Keratinocyte (primary cell): ENCODE data around the gene NPRL2. TPM values are rescaled to one million over a fixed set of nuclear protein-coding genes. Genes with fewer than 3 reads are reported as not detected.

Source experiments
- DNase-seq: peaks from one replicate; pipeline ENCODE4 v3.0.0-alpha.2; 2011; ENCODE audit warnings: low read depth, missing footprints, low spot score
- FAIRE-seq: peaks from 2 replicates; lab custom pipeline; 2011; peaks lifted over from hg19 to GRCh38; lab: Jason Lieb, UNC
- H2AFZ ChIP-seq: 2 replicates; pipeline ENCODE4 v1.6.0; 2012; ENCODE audit warnings: low read length, control low read depth, inconsistent platforms; ENCODE audit not compliant: control insufficient read depth
- H3K27ac ChIP-seq: 2 replicates; pipeline ENCODE4 v1.5.1; 2011; ENCODE audit warnings: low read length; ENCODE audit not compliant: control insufficient read depth, insufficient read depth
- H3K27me3 ChIP-seq: 3 replicates; pipeline ENCODE4 v1.6.0; 2011; ENCODE audit warnings: low read length; ENCODE audit not compliant: control insufficient read depth, insufficient read depth; ENCODE audit errors: extremely low read depth
- H3K36me3 ChIP-seq, 2 experiments: 2 replicates in 1 of 2; 3 replicates in 1 of 2; pipeline ENCODE4 v1.5.1; 2011; ENCODE audit warnings: low read length in 2 of 2, mild to moderate bottlenecking in 1 of 2; ENCODE audit not compliant: control insufficient read depth in 2 of 2, insufficient read depth in 2 of 2; ENCODE audit errors: extremely low read depth in 1 of 2
- H3K4me1 ChIP-seq: 3 replicates; pipeline ENCODE4 v1.5.1; 2011; ENCODE audit warnings: low read length; ENCODE audit not compliant: control insufficient read depth, insufficient read depth; ENCODE audit errors: extremely low read depth
- H3K4me2 ChIP-seq: 3 replicates; pipeline ENCODE4 v1.6.0; 2011; ENCODE audit warnings: low read depth, low read length; ENCODE audit not compliant: control insufficient read depth, insufficient read depth; ENCODE audit errors: extremely low read depth
- H3K4me3 ChIP-seq, 3 experiments: fragments of 200-600 bp in 1 of 3; sonication (generic) in 1 of 3; 2 replicates in 2 of 3; 3 replicates in 1 of 3; pipeline ENCODE4 v1.5.1; 2011 to 2016; ENCODE audit warnings: low read length in 3 of 3, mild to moderate bottlenecking in 3 of 3, control low read depth in 2 of 3, inconsistent platforms in 1 of 3, low read depth in 1 of 3, mixed read lengths in 1 of 3, mixed run types in 1 of 3, moderate library complexity in 1 of 3; ENCODE audit not compliant: control insufficient read depth in 2 of 3, insufficient read depth in 2 of 3; ENCODE audit errors: extremely low read depth in 1 of 3
- H3K79me2 ChIP-seq: 2 replicates; pipeline ENCODE4 v1.6.0; 2012; ENCODE audit warnings: low read length; ENCODE audit not compliant: control insufficient read depth, insufficient read depth
- H3K9ac ChIP-seq: 3 replicates; pipeline ENCODE4 v1.6.0; 2011; ENCODE audit warnings: low read length; ENCODE audit not compliant: control insufficient read depth, insufficient read depth; ENCODE audit errors: extremely low read depth
- H3K9me1 ChIP-seq: 3 replicates; pipeline ENCODE4 v1.6.0; 2011; ENCODE audit warnings: low read length; ENCODE audit not compliant: control insufficient read depth, insufficient read depth; ENCODE audit errors: extremely low read depth
- H3K9me3 ChIP-seq: 2 replicates; pipeline ENCODE4 v1.5.1; 2012; ENCODE audit warnings: low read depth, low read length; ENCODE audit not compliant: control insufficient read depth
- H4K20me1 ChIP-seq: 3 replicates; pipeline ENCODE4 v1.6.0; 2011; ENCODE audit warnings: low read length; ENCODE audit not compliant: control insufficient read depth, insufficient read depth; ENCODE audit errors: extremely low read depth
- EZH2 ChIP-seq: IDR thresholded peaks from one replicate; pipeline ENCODE4 v1.6.1; 2012; ENCODE audit warnings: inconsistent platforms, mild to moderate bottlenecking, low read length, moderate library complexity
- dilution Hi-C: fragments of 300-500 bp; cut with MboI; formaldehyde crosslinking; loops from one replicate; pipeline ENCODE4 v1.7.0; 2020; ENCODE audit warnings: low sequenced_read_pairs; ENCODE audit not compliant: extremely low pct_ligation_motif_present
- polyA plus RNA-seq, 5 experiments: library from polyadenylated mRNA; depleted of rRNA in 3 of 5; stranded (reverse) in 3 of 5; stranded (forward) in 1 of 5; unstranded in 1 of 5; fragments of >200 nt; gene quantifications; 1 replicate in 1 of 5; 2 replicates in 3 of 5; 3 replicates in 1 of 5; pipeline versions ENCODE4 v1.2.1 to v1.2.3, GENCODE V29; 2011 to 2012; ENCODE audit warnings: missing spikeins in 2 of 5, low read depth in 1 of 5, low replicate concordance in 1 of 5
- TF ChIP-seq, protein P1 (sequence below), 3 experiments: IDR thresholded peaks in 1 of 3; conservative IDR thresholded peaks in 1 of 3; optimal IDR thresholded peaks in 1 of 3; 2 replicates in 2 of 3; 3 replicates in 1 of 3; pipeline versions ENCODE3 to v1.5.1; 2011; ENCODE audit warnings: low read length in 3 of 3, mild to moderate bottlenecking in 3 of 3, moderate library complexity in 2 of 3, control low read depth in 1 of 3, inconsistent platforms in 1 of 3; ENCODE audit not compliant: insufficient read depth in 2 of 3; ENCODE audit errors: extremely low read depth in 1 of 3

Gene NPRL2
- polyA plus RNA-seq, 1 donor (not counting 4 experiments of a cell fraction or from before 2014, with no cell fraction given), result 20.6 TPM

DNA sequence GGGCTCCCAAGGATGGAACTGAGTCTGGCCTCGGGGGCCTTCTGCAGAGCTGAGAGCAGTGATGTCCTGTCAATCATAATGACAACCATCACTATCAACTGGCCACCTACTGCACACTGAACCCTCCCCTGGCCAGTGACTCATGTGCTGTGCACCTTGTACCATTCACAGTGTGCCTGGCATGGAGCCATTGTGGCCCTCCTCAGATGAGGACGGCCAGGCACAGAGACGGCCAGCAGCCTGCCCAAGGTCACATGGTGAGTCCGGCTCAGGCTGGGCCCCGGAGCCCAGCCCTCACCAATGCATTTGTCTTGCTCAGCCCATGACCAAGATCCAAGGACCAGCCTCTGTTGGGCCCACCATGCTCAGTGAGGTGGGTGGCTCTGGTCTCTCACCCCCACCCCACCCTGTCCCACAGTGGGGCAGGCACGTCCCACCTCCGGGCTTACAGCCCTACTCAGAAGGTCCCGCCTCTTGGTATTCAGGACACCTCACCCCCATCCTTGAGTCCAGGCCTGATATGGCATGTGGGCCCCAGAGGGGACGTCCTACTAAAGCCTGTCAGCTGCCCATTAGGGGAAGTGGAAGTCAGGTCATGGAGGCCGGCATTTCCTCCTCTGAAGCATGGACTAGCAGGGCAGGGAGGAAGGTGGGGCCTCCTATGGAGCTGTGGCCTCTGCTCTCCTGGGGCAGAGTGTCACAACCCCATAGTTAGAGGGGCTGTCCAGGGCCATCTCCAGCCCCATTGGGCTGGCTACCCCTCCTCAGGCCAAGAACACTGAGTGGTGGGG, 44.7 kb upstream of the NPRL2 start:
- H3K4me2 ChIP-seq, result no peak overlapping the region
- H4K20me1 ChIP-seq, result peaks cover 19% of the 10 kb centered on the region
- no peak overlapping the region for H3K9ac ChIP-seq
- peaks cover 69% of the 10 kb centered on the region for H3K27me3 ChIP-seq
- H3K79me2 ChIP-seq, result no peaks in the 10 kb centered on the region
- dilution Hi-C loops, result no loop called here
- H3K9me1 ChIP-seq, result no peaks in the 10 kb centered on the region
- no peak for DNase-seq
- no peak for FAIRE-seq
- peaks cover 11% of the 10 kb centered on the region for H3K4me1 ChIP-seq
- H3K36me3 ChIP-seq, result no peaks in the 10 kb centered on the region
- no peaks in the 10 kb centered on the region for H3K9me3 ChIP-seq
- TF ChIP-seq EZH2, result no peak
- TF ChIP-seq, protein P1, sequence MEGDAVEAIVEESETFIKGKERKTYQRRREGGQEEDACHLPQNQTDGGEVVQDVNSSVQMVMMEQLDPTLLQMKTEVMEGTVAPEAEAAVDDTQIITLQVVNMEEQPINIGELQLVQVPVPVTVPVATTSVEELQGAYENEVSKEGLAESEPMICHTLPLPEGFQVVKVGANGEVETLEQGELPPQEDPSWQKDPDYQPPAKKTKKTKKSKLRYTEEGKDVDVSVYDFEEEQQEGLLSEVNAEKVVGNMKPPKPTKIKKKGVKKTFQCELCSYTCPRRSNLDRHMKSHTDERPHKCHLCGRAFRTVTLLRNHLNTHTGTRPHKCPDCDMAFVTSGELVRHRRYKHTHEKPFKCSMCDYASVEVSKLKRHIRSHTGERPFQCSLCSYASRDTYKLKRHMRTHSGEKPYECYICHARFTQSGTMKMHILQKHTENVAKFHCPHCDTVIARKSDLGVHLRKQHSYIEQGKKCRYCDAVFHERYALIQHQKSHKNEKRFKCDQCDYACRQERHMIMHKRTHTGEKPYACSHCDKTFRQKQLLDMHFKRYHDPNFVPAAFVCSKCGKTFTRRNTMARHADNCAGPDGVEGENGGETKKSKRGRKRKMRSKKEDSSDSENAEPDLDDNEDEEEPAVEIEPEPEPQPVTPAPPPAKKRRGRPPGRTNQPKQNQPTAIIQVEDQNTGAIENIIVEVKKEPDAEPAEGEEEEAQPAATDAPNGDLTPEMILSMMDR (optimal IDR thresholded peaks at IDR 0.05 in 1 of 3, IDR thresholded peaks at IDR 0.05 in 1 of 3, conservative IDR thresholded peaks at IDR 0.05 in 1 of 3; ENCODE audit: extremely low read depth in 1 of 3, insufficient read depth in 2 of 3, low read length in 3 of 3), result no peak
- H2AFZ ChIP-seq, result no peak overlapping the region
- no peak overlapping the region for H3K4me3 ChIP-seq
- no peak overlapping the region for H3K27ac ChIP-seq

DNA sequence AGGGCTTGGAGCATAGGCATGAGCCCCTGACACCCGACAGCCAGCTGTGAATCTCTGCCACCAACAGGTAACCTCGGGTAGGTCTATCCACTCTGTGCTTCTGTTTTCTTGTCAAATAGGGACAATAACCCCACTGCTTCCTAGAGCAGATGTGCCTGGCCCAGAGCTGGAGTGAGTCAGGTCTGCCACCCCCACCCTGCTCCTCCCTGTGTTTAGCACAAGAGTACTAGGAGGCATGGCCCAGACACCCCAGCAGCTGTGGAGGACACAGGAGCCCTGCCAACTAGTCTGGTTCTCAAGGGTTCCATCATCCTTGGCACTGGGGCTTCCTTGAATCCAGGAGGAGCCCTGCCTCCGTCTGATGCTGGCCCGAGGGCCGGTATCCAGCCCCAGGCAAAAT, 42.5 kb upstream of the NPRL2 start:
- Histone ChIP-seq H3K9me1 (no peaks in the 10 kb centered on the region), H3K9ac (no peak overlapping the region), H3K9me3 (no peaks in the 10 kb centered on the region), H3K27ac (no peak overlapping the region), H2AFZ (no peak overlapping the region), H3K4me3 (no peak overlapping the region), H3K27me3 (peaks cover 58% of the 10 kb centered on the region), H3K79me2 (no peaks in the 10 kb centered on the region), H3K36me3 (no peaks in the 10 kb centered on the region), H3K4me2 (no peak overlapping the region), H3K4me1 (peaks cover 11% of the 10 kb centered on the region), H4K20me1 (peaks cover 21% of the 10 kb centered on the region)
- DNase-seq (no peak), FAIRE-seq (no peak)
- TF ChIP-seq, protein P1 (optimal IDR thresholded peaks at IDR 0.05 in 1 of 3, IDR thresholded peaks at IDR 0.05 in 1 of 3, conservative IDR thresholded peaks at IDR 0.05 in 1 of 3; ENCODE audit: extremely low read depth in 1 of 3, insufficient read depth in 2 of 3, low read length in 3 of 3), result no peak
- no peak for TF ChIP-seq EZH2
- dilution Hi-C loops, result no loop called here
